ENCODE results near the gene KLHDC8B.

DNA sequence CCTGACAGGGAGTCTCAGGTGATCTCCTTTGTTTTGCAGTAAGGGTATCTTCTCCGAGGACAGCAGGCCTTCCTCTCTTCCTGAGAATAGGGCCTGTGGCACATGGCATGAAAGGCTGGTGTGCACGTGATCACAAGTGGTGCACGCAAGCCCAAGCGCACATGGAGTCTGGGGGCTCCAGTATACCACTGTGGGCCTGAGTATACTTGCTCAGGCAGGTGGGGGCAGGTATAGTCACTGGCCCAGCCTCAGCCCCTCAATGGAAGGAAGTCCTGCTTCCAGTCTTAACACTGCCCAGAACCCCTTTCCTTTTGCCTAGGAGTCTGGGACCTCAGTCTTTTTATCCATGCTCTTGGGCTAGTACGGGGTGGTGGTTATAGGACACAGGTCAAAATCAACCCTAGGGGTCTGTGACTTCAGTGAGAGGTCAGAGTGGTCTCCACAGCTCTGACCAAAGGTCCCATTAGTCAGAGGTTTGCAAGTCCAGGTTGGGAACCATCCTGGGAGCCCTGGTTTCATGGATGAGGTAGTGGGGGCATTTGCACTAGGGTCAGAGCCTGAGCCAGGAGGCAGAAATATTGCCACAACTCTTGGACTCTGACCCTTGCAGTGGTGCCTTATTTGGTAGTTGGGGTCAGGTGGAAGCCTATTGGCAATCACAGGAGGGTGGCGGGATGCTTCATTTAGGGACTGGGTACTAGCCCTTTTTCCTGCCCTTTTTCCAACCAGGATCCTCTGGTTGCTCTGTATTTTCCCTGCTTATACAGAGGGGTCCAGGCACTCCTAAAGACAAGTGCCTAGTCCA lies 4.4 kb upstream of the KLHDC8B start:
- TF ChIP-seq CTCF (conservative IDR thresholded peaks at IDR 0.05; ENCODE audit: low read depth, low read length) (no peak), RCOR1 (IDR thresholded peaks at IDR 0.05; ENCODE audit: insufficient replicate concordance, low read length) (no peak), POLR2A (IDR thresholded peaks at IDR 0.05; ENCODE audit: low read depth, low read length) (no peak), MXI1 (IDR thresholded peaks at IDR 0.05; ENCODE audit: borderline replicate concordance, low read depth, low read length) (no peak)
